ENCODE measurements around the gene TBC1D1.

TBC1D1 gene

GRCh38 chr4:38084877-38085711 lies 194.2 kb downstream of the TBC1D1 start:
- no peak for DNase-seq

- DNase-seq, result no peak
Observed at GRCh38 chr4:38085751-38086150, 194.9 kb downstream of the TBC1D1 start.

GRCh38 chr4:38086151-38086848 lies 195.4 kb downstream of the TBC1D1 start:
- DNase-seq, result no peak

GRCh38 chr4:38086849-38087226 lies 196.0 kb downstream of the TBC1D1 start:
- DNase-seq, result no peak

GRCh38 chr4:38088321-38088720 lies 197.4 kb downstream of the TBC1D1 start:
- DNase-seq, result no peak

- DNase-seq, result no peak
Observed at GRCh38 chr4:38089961-38090360, 199.1 kb downstream of the TBC1D1 start.

- DNase-seq, result no peak
Observed at GRCh38 chr4:38090455-38091246, 199.8 kb downstream of the TBC1D1 start.

GRCh38 chr4:38091636-38092035 lies 200.8 kb downstream of the TBC1D1 start:
- peak; percentile 43 for DNase-seq

- no peak for DNase-seq
Observed at GRCh38 chr4:38092701-38093100, 201.8 kb downstream of the TBC1D1 start.

GRCh38 chr4:38094419-38094818 lies 203.5 kb downstream of the TBC1D1 start:
- no peak for DNase-seq

- DNase-seq, result no peak
Observed at GRCh38 chr4:38095691-38096090, 204.8 kb downstream of the TBC1D1 start.

- no peak for DNase-seq
Observed at GRCh38 chr4:38097818-38098217, 206.9 kb downstream of the TBC1D1 start.

GRCh38 chr4:38099020-38099600 lies 208.2 kb downstream of the TBC1D1 start:
- no peak for DNase-seq

GRCh38 chr4:38099908-38100407 lies 209.1 kb downstream of the TBC1D1 start:
- no peak for DNase-seq

- DNase-seq, result no peak
Observed at GRCh38 chr4:38100474-38101255, 209.8 kb downstream of the TBC1D1 start.

GRCh38 chr4:38101563-38101962 lies 210.7 kb downstream of the TBC1D1 start:
- DNase-seq, result no peak

- DNase-seq, result no peak
Observed at GRCh38 chr4:38102957-38103588, 212.2 kb downstream of the TBC1D1 start.

GRCh38 chr4:38105475-38106220 lies 214.8 kb downstream of the TBC1D1 start:
- no peak for DNase-seq

GRCh38 chr4:38106311-38106710 lies 215.4 kb downstream of the TBC1D1 start:
- DNase-seq, result no peak

- DNase-seq, result no peak
Observed at GRCh38 chr4:38106886-38107514, 216.1 kb downstream of the TBC1D1 start.
